H1 (cell line): ENCODE data around the gene SBDS. TPM values are rescaled to one million over a fixed set of nuclear protein-coding genes. Genes with fewer than 3 reads are reported as not detected.
"Not testable (repeated sequence)": the region's sequence is repeated elsewhere in the genome, so short reads cannot be mapped to it uniquely, and the experiment has no call there.

Experiments used
- CTCF ChIA-PET: fragments of 300-600 bp; sonication (Branson Sonifier 250); formaldehyde crosslinking; loops from one replicate; lab custom pipeline; 2021; ENCODE audit not compliant: partially characterized antibody; lab: Charles Lee
- POLR2A ChIA-PET: fragments of 300-600 bp; sonication (Branson Sonifier 250); formaldehyde crosslinking; loops from one replicate; lab custom pipeline; 2021; ENCODE audit warnings: inconsistent platforms; ENCODE audit not compliant: partially characterized antibody; lab: Charles Lee
- DNase-seq, 2 experiments: peaks; one replicate each; pipeline versions ENCODE4 v3.0.0 to v3.0.0-alpha.2; 2010 to 2022; ENCODE audit warnings: low spot score in 2 of 2, low read depth in 1 of 2, mixed read lengths in 1 of 2
- FAIRE-seq: peaks from 2 replicates; lab custom pipeline; 2011; peaks lifted over from hg19 to GRCh38; lab: Jason Lieb, UNC
- H2AFZ ChIP-seq: 2 replicates; pipeline ENCODE4 v1.8.1; 2012; ENCODE audit warnings: low read length, inconsistent platforms
- H2AK5ac ChIP-seq: 2 replicates; pipeline ENCODE4 v1.6.1; 2013; ENCODE audit warnings: low read depth, low read length
- H2BK120ac ChIP-seq: replicated peaks from 2 replicates; pipeline ENCODE3; 2013; ENCODE audit warnings: low read depth, low read length, inconsistent platforms
- H2BK12ac ChIP-seq: 2 replicates; pipeline ENCODE4 v1.6.1; 2013; ENCODE audit warnings: low read depth, low read length
- H2BK15ac ChIP-seq: 2 replicates; pipeline ENCODE4 v1.6.1; 2013; ENCODE audit warnings: low read length
- H2BK20ac ChIP-seq: 2 replicates; pipeline ENCODE4 v1.6.1; 2013; ENCODE audit warnings: low read length
- H2BK5ac ChIP-seq: 2 replicates; pipeline ENCODE4 v1.6.1; 2013; ENCODE audit warnings: low read depth, low read length
- H3K14ac ChIP-seq: 2 replicates; pipeline ENCODE4 v1.6.1; 2013; ENCODE audit warnings: inconsistent platforms; ENCODE audit not compliant: insufficient read length
- H3K18ac ChIP-seq: 2 replicates; pipeline ENCODE4 v1.6.1; 2013; ENCODE audit warnings: low read length; ENCODE audit errors: extremely low read depth
- H3K23ac ChIP-seq: 2 replicates; pipeline ENCODE4 v1.6.1; 2013; ENCODE audit warnings: inconsistent platforms; ENCODE audit not compliant: insufficient read length
- H3K23me2 ChIP-seq: 2 replicates; pipeline ENCODE4 v1.6.1; 2013; ENCODE audit warnings: low read depth, low read length
- H3K27ac ChIP-seq: 2 replicates; pipeline ENCODE4 v1.6.1; 2011; ENCODE audit warnings: low read depth, low read length, inconsistent platforms
- H3K27me3 ChIP-seq, 4 experiments: replicated peaks in 1 of 4; 1 replicate in 1 of 4; 2 replicates in 3 of 4; pipeline versions ENCODE4 v1.6.1 to v1.8.1; 2011 to 2013; ENCODE audit warnings: low read length in 3 of 4, mild to moderate bottlenecking in 3 of 4, inconsistent platforms in 2 of 4, mixed read lengths in 2 of 4, moderate library complexity in 1 of 4; ENCODE audit not compliant: control insufficient read depth in 3 of 4, insufficient read depth in 3 of 4; ENCODE audit errors: extremely low read depth in 1 of 4
- H3K36me3 ChIP-seq, 4 experiments: 2 replicates each; pipeline versions ENCODE4 v1.6.1 to v1.8.1; 2011 to 2013; ENCODE audit warnings: mild to moderate bottlenecking in 4 of 4, low read length in 3 of 4, moderate library complexity in 2 of 4, control low read depth in 1 of 4, inconsistent platforms in 1 of 4; ENCODE audit not compliant: insufficient read depth in 4 of 4, control insufficient read depth in 2 of 4
- H3K4ac ChIP-seq: replicated peaks from 2 replicates; pipeline ENCODE3; 2013; ENCODE audit warnings: low read length, low read depth, mixed read lengths, inconsistent platforms; ENCODE audit not compliant: insufficient read length
- H3K4me1 ChIP-seq, 4 experiments: replicated peaks in 1 of 4; 1 replicate in 1 of 4; 2 replicates in 3 of 4; pipeline versions ENCODE4 v1.6.1 to v1.8.1; 2011 to 2013; ENCODE audit warnings: low read length in 3 of 4, inconsistent platforms in 2 of 4, mixed read lengths in 1 of 4; ENCODE audit not compliant: insufficient read depth in 4 of 4, control insufficient read depth in 3 of 4
- H3K4me2 ChIP-seq, 2 experiments: 2 replicates each; pipeline versions ENCODE4 v1.6.1 to v1.8.1; 2011 to 2013; ENCODE audit warnings: low read depth in 2 of 2, low read length in 2 of 2, control low read depth in 1 of 2, inconsistent platforms in 1 of 2, mild to moderate bottlenecking in 1 of 2; ENCODE audit not compliant: insufficient read depth in 1 of 2
- H3K4me3 ChIP-seq, 4 experiments: fragments of 200-600, 300-600 bp in 1 of 4; sonication (generic), shearing (Covaris generic), sonication (Bioruptor Twin) in 1 of 4; 2 replicates each; pipeline versions ENCODE4 v1.5.1 to v1.8.1; 2011 to 2016; ENCODE audit warnings: low read length in 4 of 4, low read depth in 3 of 4, control low read depth in 2 of 4, inconsistent platforms in 2 of 4, mild to moderate bottlenecking in 2 of 4, mixed read lengths in 1 of 4, moderate library complexity in 1 of 4; ENCODE audit not compliant: insufficient read depth in 2 of 4; ENCODE audit errors: extremely low read depth in 1 of 4
- H3K56ac ChIP-seq: replicated peaks from 2 replicates; pipeline ENCODE3; 2013; ENCODE audit warnings: low read depth, mild to moderate bottlenecking, mixed read lengths, low read length, inconsistent platforms; ENCODE audit not compliant: insufficient read length
- H3K79me1 ChIP-seq: 2 replicates; pipeline ENCODE4 v1.6.1; 2013; ENCODE audit warnings: low read depth, low read length, control low read depth
- H3K79me2 ChIP-seq, 2 experiments: 2 replicates each; pipeline versions ENCODE4 v1.6.1 to v1.8.1; 2012 to 2013; ENCODE audit warnings: low read length in 2 of 2, mild to moderate bottlenecking in 2 of 2, inconsistent platforms in 1 of 2; ENCODE audit not compliant: insufficient read depth in 2 of 2, control insufficient read depth in 1 of 2
- H3K9ac ChIP-seq, 4 experiments: replicated peaks in 1 of 4; 1 replicate in 1 of 4; 2 replicates in 3 of 4; pipeline versions ENCODE4 v1.6.1 to v1.8.1; 2011 to 2013; ENCODE audit warnings: low read depth in 3 of 4, low read length in 3 of 4, control low read depth in 2 of 4, mild to moderate bottlenecking in 2 of 4, moderate library complexity in 2 of 4, inconsistent platforms in 1 of 4; ENCODE audit errors: extremely low read depth in 1 of 4
- H3K9me3 ChIP-seq, 2 experiments: 2 replicates each; pipeline versions ENCODE4 v1.6.1 to v1.8.1; 2012 to 2013; ENCODE audit warnings: mild to moderate bottlenecking in 2 of 2, moderate library complexity in 2 of 2, control low read depth in 1 of 2, inconsistent platforms in 1 of 2, low read depth in 1 of 2, low read length in 1 of 2, mixed read lengths in 1 of 2; ENCODE audit not compliant: insufficient read depth in 2 of 2
- H4K20me1 ChIP-seq, 2 experiments: replicated peaks in 1 of 2; 2 replicates each; pipeline versions ENCODE3 to v1.8.1; 2011 to 2013; ENCODE audit warnings: inconsistent platforms in 2 of 2, low read length in 2 of 2, mild to moderate bottlenecking in 1 of 2; ENCODE audit not compliant: insufficient read depth in 2 of 2, control insufficient read depth in 1 of 2
- H4K5ac ChIP-seq: 2 replicates; pipeline ENCODE4 v1.6.1; 2013; ENCODE audit warnings: low read length, low read depth, mixed read lengths, inconsistent platforms; ENCODE audit not compliant: insufficient read length
- H4K8ac ChIP-seq: 2 replicates; pipeline ENCODE4 v1.8.0; 2013; ENCODE audit warnings: mild to moderate bottlenecking, moderate library complexity, low read length, inconsistent platforms; ENCODE audit not compliant: insufficient read depth; ENCODE audit errors: extremely low read depth
- H4K91ac ChIP-seq: replicated peaks from 2 replicates; pipeline ENCODE3; 2013; ENCODE audit warnings: low read length, mixed read lengths, inconsistent platforms; ENCODE audit not compliant: insufficient read length
- WGBS, 2 experiments: shearing (Covaris generic) in 1 of 2; methylation state at CpG; one replicate each; pipeline versions ENCODE4 v1.1.6 to v1.1.7; 2013 to 2015; ENCODE audit warnings: low lambda C conversion rate in 2 of 2, mixed read lengths in 2 of 2, inconsistent platforms in 1 of 2, low coverage in 1 of 2, missing lambda C conversion rate in 1 of 2; ENCODE audit not compliant: insufficient replicate concordance in 2 of 2, insufficient coverage in 1 of 2, insufficient read length in 1 of 2; ENCODE audit errors: extremely low coverage in 1 of 2, missing lambda C conversion rate in 1 of 2; 5-methylcytosine and 5-hydroxymethylcytosine counted together
- polyA plus RNA-seq, 7 experiments: library from polyadenylated mRNA; depleted of rRNA in 3 of 7; stranded (reverse) in 5 of 7; unstranded in 2 of 7; fragments of >200 nt in 5 of 7; fragments of 200-250 nt in 2 of 7; gene quantifications; 1 replicate in 5 of 7; 2 replicates in 1 of 7; 4 replicates in 1 of 7; pipeline versions ENCODE4 v1.2.1 to v1.2.3, GENCODE V29; 2011 to 2013; ENCODE audit warnings: missing spikeins in 2 of 7, mixed read lengths in 2 of 7
- total RNA-seq: library from RNA; stranded (reverse); fragmentation: NEBNext Ultra II Directional; extraction: Animal tissue kit (Norgen Biotek cat#: 25700); gene quantifications from 2 replicates; pipeline ENCODE4 v1.2.1, GENCODE V29; 2021

The SBDS gene
- total and polyA plus RNA-seq, 2 of the 8 experiments (the other 6 are each of a cell fraction or from before 2014, with no cell fraction given): 8.2 to 27.5 TPM

DNA sequence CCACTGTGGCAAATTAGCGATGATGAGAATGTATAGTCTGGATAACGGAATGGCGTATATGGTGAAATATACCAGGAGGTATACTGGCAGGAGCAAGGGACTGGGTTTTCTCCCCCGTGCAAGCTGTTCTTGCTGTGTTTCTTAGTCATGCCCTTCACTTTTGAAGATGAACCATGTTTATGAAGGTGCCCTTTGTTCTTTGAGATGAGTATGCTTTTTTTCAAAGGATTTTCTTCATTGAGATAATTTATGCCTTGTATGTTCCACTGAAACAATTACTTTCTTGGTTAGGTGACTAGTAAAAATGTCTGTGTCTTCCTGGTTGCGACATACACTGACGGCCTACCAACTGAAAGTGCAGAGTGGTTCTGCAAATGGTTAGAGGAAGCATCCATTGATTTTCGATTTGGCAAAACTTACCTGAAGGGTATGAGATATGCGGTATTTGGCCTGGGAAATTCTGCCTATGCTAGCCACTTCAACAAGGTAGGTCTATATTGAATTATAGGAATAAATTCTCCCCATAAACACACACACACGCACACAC, 18.8 kb upstream of the SBDS start:
- peaks cover 2 to 21% (median 11%) of the 10 kb centered on the region in 4 experiments; a peak in 6 of 8 replicates for H3K36me3 ChIP-seq
- H3K79me2 ChIP-seq, H4K91ac ChIP-seq, H2AK5ac ChIP-seq, H3K27me3 ChIP-seq, H3K56ac ChIP-seq, H3K18ac ChIP-seq, H3K4me3 ChIP-seq, H4K8ac ChIP-seq, POLR2A ChIA-PET, H3K9me3 ChIP-seq, H2BK5ac ChIP-seq, H3K79me1 ChIP-seq, DNase-seq, H4K20me1 ChIP-seq, H3K27ac ChIP-seq, CTCF ChIA-PET, H3K23me2 ChIP-seq, H3K23ac ChIP-seq, H3K14ac ChIP-seq, H2BK20ac ChIP-seq, H2AFZ ChIP-seq, H3K4ac ChIP-seq, H3K4me2 ChIP-seq, H3K4me1 ChIP-seq, H2BK120ac ChIP-seq, H2BK15ac ChIP-seq, H3K9ac ChIP-seq, H4K5ac ChIP-seq, H2BK12ac ChIP-seq, FAIRE-seq: not testable (repeated sequence)
- WGBS, 2 experiments: 90% methylated on average over 9 of the region's 9 CpGs; no CpG with 5 or more reads in 1 of the 2 experiments

DNA sequence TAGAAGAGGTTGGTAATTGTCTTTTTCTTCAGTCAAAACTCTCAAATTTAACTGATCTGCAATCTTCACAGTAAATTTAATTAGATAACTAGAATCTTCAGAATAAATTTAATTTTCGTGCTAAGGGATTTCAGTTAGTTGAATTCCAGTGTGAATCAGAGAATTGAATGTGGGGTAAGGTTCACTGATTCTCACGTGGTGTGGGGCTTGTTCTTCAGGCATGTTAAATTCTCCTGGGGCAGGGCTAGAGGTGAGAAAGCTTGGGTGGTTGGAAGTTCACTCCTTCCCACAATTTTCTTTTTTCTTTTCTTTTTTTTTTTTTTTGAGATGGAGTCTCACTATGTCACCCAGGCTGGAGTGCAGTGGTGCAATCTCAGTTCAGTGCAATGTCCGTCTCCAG, 14.3 kb upstream of the SBDS start:
- H3K4me3 ChIP-seq, H3K4me1 ChIP-seq, H4K5ac ChIP-seq, FAIRE-seq, H2AFZ ChIP-seq, H3K79me1 ChIP-seq, H2AK5ac ChIP-seq, H3K9ac ChIP-seq, H3K27ac ChIP-seq, H4K8ac ChIP-seq, H3K9me3 ChIP-seq, H4K91ac ChIP-seq, H4K20me1 ChIP-seq, H2BK120ac ChIP-seq, H3K79me2 ChIP-seq, H3K4ac ChIP-seq, H3K14ac ChIP-seq, H2BK5ac ChIP-seq, H3K4me2 ChIP-seq, H3K23me2 ChIP-seq, H3K27me3 ChIP-seq, H2BK12ac ChIP-seq, H3K56ac ChIP-seq, H2BK15ac ChIP-seq, H3K18ac ChIP-seq, POLR2A ChIA-PET, H2BK20ac ChIP-seq, DNase-seq, H3K23ac ChIP-seq: not testable (repeated sequence)
- CTCF ChIA-PET: interaction anchor here (0.6 kb wide), 1 partner anchor 372 kb away, joined by 4 read pairs; no protein-coding TSS in a partner anchor
- 89% methylated on average over 3 of the region's 3 CpGs; no CpG with 5 or more reads in 1 of the 2 experiments for WGBS, 2 experiments
- peaks cover 0 to 10% (median 7%) of the 10 kb centered on the region in 4 experiments; a peak in 4 of 8 replicates for H3K36me3 ChIP-seq
